H1 (cell line): ENCODE measurements around the gene ZAP70. TPM values are rescaled to one million over a fixed set of nuclear protein-coding genes. Genes with fewer than 3 reads are reported as not detected.

Experiments used
- CTCF ChIA-PET: fragments of 300-600 bp; sonication (Branson Sonifier 250); formaldehyde crosslinking; loops from one replicate; lab custom pipeline; 2021; ENCODE audit not compliant: partially characterized antibody; lab: Charles Lee
- POLR2A ChIA-PET: fragments of 300-600 bp; sonication (Branson Sonifier 250); formaldehyde crosslinking; loops from one replicate; lab custom pipeline; 2021; ENCODE audit warnings: inconsistent platforms; ENCODE audit not compliant: partially characterized antibody; lab: Charles Lee
- DNase-seq, 2 experiments: peaks; one replicate each; pipeline versions ENCODE4 v3.0.0 to v3.0.0-alpha.2; 2010 to 2022; ENCODE audit warnings: low spot score in 2 of 2, low read depth in 1 of 2, mixed read lengths in 1 of 2
- FAIRE-seq: peaks from 2 replicates; lab custom pipeline; 2011; peaks lifted over from hg19 to GRCh38; lab: Jason Lieb, UNC
- H2AFZ ChIP-seq: 2 replicates; pipeline ENCODE4 v1.8.1; 2012; ENCODE audit warnings: low read length, inconsistent platforms
- H2AK5ac ChIP-seq: 2 replicates; pipeline ENCODE4 v1.6.1; 2013; ENCODE audit warnings: low read depth, low read length
- H2BK120ac ChIP-seq: replicated peaks from 2 replicates; pipeline ENCODE3; 2013; ENCODE audit warnings: low read depth, low read length, inconsistent platforms
- H2BK12ac ChIP-seq: 2 replicates; pipeline ENCODE4 v1.6.1; 2013; ENCODE audit warnings: low read depth, low read length
- H2BK15ac ChIP-seq: 2 replicates; pipeline ENCODE4 v1.6.1; 2013; ENCODE audit warnings: low read length
- H2BK20ac ChIP-seq: 2 replicates; pipeline ENCODE4 v1.6.1; 2013; ENCODE audit warnings: low read length
- H2BK5ac ChIP-seq: 2 replicates; pipeline ENCODE4 v1.6.1; 2013; ENCODE audit warnings: low read depth, low read length
- H3K14ac ChIP-seq: 2 replicates; pipeline ENCODE4 v1.6.1; 2013; ENCODE audit warnings: inconsistent platforms; ENCODE audit not compliant: insufficient read length
- H3K18ac ChIP-seq: 2 replicates; pipeline ENCODE4 v1.6.1; 2013; ENCODE audit warnings: low read length; ENCODE audit errors: extremely low read depth
- H3K23ac ChIP-seq: 2 replicates; pipeline ENCODE4 v1.6.1; 2013; ENCODE audit warnings: inconsistent platforms; ENCODE audit not compliant: insufficient read length
- H3K23me2 ChIP-seq: 2 replicates; pipeline ENCODE4 v1.6.1; 2013; ENCODE audit warnings: low read depth, low read length
- H3K27ac ChIP-seq: 2 replicates; pipeline ENCODE4 v1.6.1; 2011; ENCODE audit warnings: low read depth, low read length, inconsistent platforms
- H3K27me3 ChIP-seq, 4 experiments: replicated peaks in 1 of 4; 1 replicate in 1 of 4; 2 replicates in 3 of 4; pipeline versions ENCODE4 v1.6.1 to v1.8.1; 2011 to 2013; ENCODE audit warnings: low read length in 3 of 4, mild to moderate bottlenecking in 3 of 4, inconsistent platforms in 2 of 4, mixed read lengths in 2 of 4, moderate library complexity in 1 of 4; ENCODE audit not compliant: control insufficient read depth in 3 of 4, insufficient read depth in 3 of 4; ENCODE audit errors: extremely low read depth in 1 of 4
- H3K36me3 ChIP-seq, 4 experiments: 2 replicates each; pipeline versions ENCODE4 v1.6.1 to v1.8.1; 2011 to 2013; ENCODE audit warnings: mild to moderate bottlenecking in 4 of 4, low read length in 3 of 4, moderate library complexity in 2 of 4, control low read depth in 1 of 4, inconsistent platforms in 1 of 4; ENCODE audit not compliant: insufficient read depth in 4 of 4, control insufficient read depth in 2 of 4
- H3K4ac ChIP-seq: replicated peaks from 2 replicates; pipeline ENCODE3; 2013; ENCODE audit warnings: low read length, low read depth, mixed read lengths, inconsistent platforms; ENCODE audit not compliant: insufficient read length
- H3K4me1 ChIP-seq, 4 experiments: replicated peaks in 1 of 4; 1 replicate in 1 of 4; 2 replicates in 3 of 4; pipeline versions ENCODE4 v1.6.1 to v1.8.1; 2011 to 2013; ENCODE audit warnings: low read length in 3 of 4, inconsistent platforms in 2 of 4, mixed read lengths in 1 of 4; ENCODE audit not compliant: insufficient read depth in 4 of 4, control insufficient read depth in 3 of 4
- H3K4me2 ChIP-seq, 2 experiments: 2 replicates each; pipeline versions ENCODE4 v1.6.1 to v1.8.1; 2011 to 2013; ENCODE audit warnings: low read depth in 2 of 2, low read length in 2 of 2, control low read depth in 1 of 2, inconsistent platforms in 1 of 2, mild to moderate bottlenecking in 1 of 2; ENCODE audit not compliant: insufficient read depth in 1 of 2
- H3K4me3 ChIP-seq, 4 experiments: fragments of 200-600, 300-600 bp in 1 of 4; sonication (generic), shearing (Covaris generic), sonication (Bioruptor Twin) in 1 of 4; 2 replicates each; pipeline versions ENCODE4 v1.5.1 to v1.8.1; 2011 to 2016; ENCODE audit warnings: low read length in 4 of 4, low read depth in 3 of 4, control low read depth in 2 of 4, inconsistent platforms in 2 of 4, mild to moderate bottlenecking in 2 of 4, mixed read lengths in 1 of 4, moderate library complexity in 1 of 4; ENCODE audit not compliant: insufficient read depth in 2 of 4; ENCODE audit errors: extremely low read depth in 1 of 4
- H3K56ac ChIP-seq: replicated peaks from 2 replicates; pipeline ENCODE3; 2013; ENCODE audit warnings: low read depth, mild to moderate bottlenecking, mixed read lengths, low read length, inconsistent platforms; ENCODE audit not compliant: insufficient read length
- H3K79me1 ChIP-seq: 2 replicates; pipeline ENCODE4 v1.6.1; 2013; ENCODE audit warnings: low read depth, low read length, control low read depth
- H3K79me2 ChIP-seq, 2 experiments: 2 replicates each; pipeline versions ENCODE4 v1.6.1 to v1.8.1; 2012 to 2013; ENCODE audit warnings: low read length in 2 of 2, mild to moderate bottlenecking in 2 of 2, inconsistent platforms in 1 of 2; ENCODE audit not compliant: insufficient read depth in 2 of 2, control insufficient read depth in 1 of 2
- H3K9ac ChIP-seq, 4 experiments: replicated peaks in 1 of 4; 1 replicate in 1 of 4; 2 replicates in 3 of 4; pipeline versions ENCODE4 v1.6.1 to v1.8.1; 2011 to 2013; ENCODE audit warnings: low read depth in 3 of 4, low read length in 3 of 4, control low read depth in 2 of 4, mild to moderate bottlenecking in 2 of 4, moderate library complexity in 2 of 4, inconsistent platforms in 1 of 4; ENCODE audit errors: extremely low read depth in 1 of 4
- H3K9me3 ChIP-seq, 2 experiments: 2 replicates each; pipeline versions ENCODE4 v1.6.1 to v1.8.1; 2012 to 2013; ENCODE audit warnings: mild to moderate bottlenecking in 2 of 2, moderate library complexity in 2 of 2, control low read depth in 1 of 2, inconsistent platforms in 1 of 2, low read depth in 1 of 2, low read length in 1 of 2, mixed read lengths in 1 of 2; ENCODE audit not compliant: insufficient read depth in 2 of 2
- H4K20me1 ChIP-seq, 2 experiments: replicated peaks in 1 of 2; 2 replicates each; pipeline versions ENCODE3 to v1.8.1; 2011 to 2013; ENCODE audit warnings: inconsistent platforms in 2 of 2, low read length in 2 of 2, mild to moderate bottlenecking in 1 of 2; ENCODE audit not compliant: insufficient read depth in 2 of 2, control insufficient read depth in 1 of 2
- H4K5ac ChIP-seq: 2 replicates; pipeline ENCODE4 v1.6.1; 2013; ENCODE audit warnings: low read length, low read depth, mixed read lengths, inconsistent platforms; ENCODE audit not compliant: insufficient read length
- H4K8ac ChIP-seq: 2 replicates; pipeline ENCODE4 v1.8.0; 2013; ENCODE audit warnings: mild to moderate bottlenecking, moderate library complexity, low read length, inconsistent platforms; ENCODE audit not compliant: insufficient read depth; ENCODE audit errors: extremely low read depth
- H4K91ac ChIP-seq: replicated peaks from 2 replicates; pipeline ENCODE3; 2013; ENCODE audit warnings: low read length, mixed read lengths, inconsistent platforms; ENCODE audit not compliant: insufficient read length
- CHD1 ChIP-seq: IDR thresholded peaks from 2 replicates; pipeline ENCODE4 v1.6.1; 2012; ENCODE audit warnings: low read depth, low read length, improper control_type of control experiment
- EZH2 ChIP-seq: fragments of 200-600 bp; sonication (generic); IDR thresholded peaks from 2 replicates; pipeline ENCODE4 v1.7.1; 2012; ENCODE audit warnings: low read depth, mild to moderate bottlenecking, moderate library complexity, low read length, inconsistent platforms; ENCODE audit not compliant: severe bottlenecking
- KDM1A ChIP-seq: fragments of 200-600, 300-600 bp; sonication (generic); IDR thresholded peaks from 2 replicates; pipeline ENCODE4 v1.7.1; 2016; ENCODE audit warnings: mild to moderate bottlenecking, low read length, borderline replicate concordance
- POLR2A ChIP-seq, 2 experiments: IDR thresholded peaks; 1 replicate in 1 of 2; 2 replicates in 1 of 2; pipeline ENCODE4 v1.6.1; 2011; ENCODE audit warnings: low read depth in 2 of 2, low read length in 2 of 2, mild to moderate bottlenecking in 2 of 2; ENCODE audit errors: control extremely low read depth in 1 of 2
- POU5F1 ChIP-seq: IDR thresholded peaks from 2 replicates; pipeline ENCODE4 v1.6.1; 2011; ENCODE audit warnings: low read depth, mild to moderate bottlenecking, low read length, moderate library complexity
- RBBP5 ChIP-seq: IDR thresholded peaks from 2 replicates; pipeline ENCODE4 v1.7.1; 2012; ENCODE audit warnings: low read depth, mild to moderate bottlenecking, inconsistent platforms, low read length, moderate library complexity, borderline replicate concordance
- RXRA ChIP-seq: IDR thresholded peaks from 2 replicates; pipeline ENCODE4 v1.6.1; 2011; ENCODE audit warnings: low read depth, mild to moderate bottlenecking, low read length, moderate library complexity; ENCODE audit not compliant: insufficient read depth
- SIX5 ChIP-seq: IDR thresholded peaks from 2 replicates; pipeline ENCODE4 v1.6.1; 2011; ENCODE audit warnings: mild to moderate bottlenecking, low read depth, low read length
- SP1 ChIP-seq: IDR thresholded peaks from 2 replicates; pipeline ENCODE4 v1.6.1; 2011; ENCODE audit warnings: low read depth, low read length
- SP4 ChIP-seq: IDR thresholded peaks from 2 replicates; pipeline ENCODE4 v1.6.1; 2012; ENCODE audit warnings: low read length, inconsistent platforms
- TAF7 ChIP-seq: optimal IDR thresholded peaks from 2 replicates; pipeline ENCODE3; 2011; ENCODE audit warnings: low read depth, mild to moderate bottlenecking, inconsistent platforms, low read length, moderate library complexity, borderline replicate concordance
- WGBS, 2 experiments: shearing (Covaris generic) in 1 of 2; methylation state at CpG; one replicate each; pipeline versions ENCODE4 v1.1.6 to v1.1.7; 2013 to 2015; ENCODE audit warnings: low lambda C conversion rate in 2 of 2, mixed read lengths in 2 of 2, inconsistent platforms in 1 of 2, low coverage in 1 of 2, missing lambda C conversion rate in 1 of 2; ENCODE audit not compliant: insufficient replicate concordance in 2 of 2, insufficient coverage in 1 of 2, insufficient read length in 1 of 2; ENCODE audit errors: extremely low coverage in 1 of 2, missing lambda C conversion rate in 1 of 2; 5-methylcytosine and 5-hydroxymethylcytosine counted together
- polyA plus RNA-seq, 7 experiments: library from polyadenylated mRNA; depleted of rRNA in 3 of 7; stranded (reverse) in 5 of 7; unstranded in 2 of 7; fragments of >200 nt in 5 of 7; fragments of 200-250 nt in 2 of 7; gene quantifications; 1 replicate in 5 of 7; 2 replicates in 1 of 7; 4 replicates in 1 of 7; pipeline versions ENCODE4 v1.2.1 to v1.2.3, GENCODE V29; 2011 to 2013; ENCODE audit warnings: missing spikeins in 2 of 7, mixed read lengths in 2 of 7
- total RNA-seq: library from RNA; stranded (reverse); fragmentation: NEBNext Ultra II Directional; extraction: Animal tissue kit (Norgen Biotek cat#: 25700); gene quantifications from 2 replicates; pipeline ENCODE4 v1.2.1, GENCODE V29; 2021

Gene ZAP70
- total and polyA plus RNA-seq, 2 of the 8 experiments (the other 6 are each of a cell fraction or from before 2014, with no cell fraction given): 0.15 TPM; not detected in 1

DNA sequence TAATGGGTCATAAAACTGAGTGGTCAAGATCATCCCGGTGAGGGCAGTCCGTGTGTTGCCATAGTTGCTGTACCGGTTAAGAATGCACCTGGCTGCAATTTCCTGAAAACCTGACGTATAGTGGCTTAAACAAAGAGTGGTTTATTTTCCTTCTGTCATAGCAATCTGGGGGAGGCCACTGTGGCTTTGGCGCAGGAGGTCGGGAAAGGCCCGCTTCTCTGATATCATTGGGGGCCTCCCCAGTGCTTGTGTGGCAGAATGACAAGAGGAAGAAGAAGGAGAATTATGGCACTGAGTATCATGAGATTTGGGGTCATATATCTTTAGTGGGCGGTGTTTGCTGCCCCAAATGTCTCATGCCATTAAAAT is 39.5 kb upstream of the ZAP70 start:
- no peak overlapping the region for H2BK20ac ChIP-seq
- H4K8ac ChIP-seq: no peak overlapping the region
- no peak overlapping the region for H2BK120ac ChIP-seq
- no peak overlapping the region for H4K91ac ChIP-seq
- H3K4me1 ChIP-seq: 0 out of 7 replicates have a peak, but pooled peaks cover 0 to 3% (median under 1%) of the 10 kb centered on the region in 4 experiments
- H4K5ac ChIP-seq: no peak overlapping the region
- H3K9ac ChIP-seq: no peak overlapping the region
- no peak overlapping the region for H2BK5ac ChIP-seq
- H3K79me1 ChIP-seq: no peaks in the 10 kb centered on the region
- H3K4me2 ChIP-seq: no peak overlapping the region
- 91% methylated on average over 8 of the region's 8 CpGs; no CpG with 5 or more reads in 1 of the 2 experiments for WGBS, 2 experiments
- H2AK5ac ChIP-seq: no peak overlapping the region
- H3K27ac ChIP-seq: no peak overlapping the region
- H3K4ac ChIP-seq: no peak overlapping the region
- no peak overlapping the region for H2BK15ac ChIP-seq
- no peak for TF ChIP-seq EZH2
- no peak for TF ChIP-seq KDM1A
- no peak for TF ChIP-seq TAF7
- no peak for TF ChIP-seq POU5F1
- no peak for TF ChIP-seq SIX5
- no peak for TF ChIP-seq POLR2A (IDR thresholded peaks at IDR 0.05; ENCODE audit: control extremely low read depth in 1 of 2, low read depth in 2 of 2, low read length in 2 of 2)
- TF ChIP-seq SP4: no peak
- no peak for TF ChIP-seq RXRA
- no peak for TF ChIP-seq SP1
- no peak for TF ChIP-seq CHD1
- TF ChIP-seq RBBP5: no peak
- H3K9me3 ChIP-seq: no peaks in the 10 kb centered on the region
- no peak overlapping the region for H3K23ac ChIP-seq
- H3K56ac ChIP-seq: no peak overlapping the region
- DNase-seq (no peak), FAIRE-seq (no peak)
- H4K20me1 ChIP-seq: no peaks in the 10 kb centered on the region
- no peaks in the 10 kb centered on the region for H3K23me2 ChIP-seq
- H3K14ac ChIP-seq: no peak overlapping the region
- H3K27me3 ChIP-seq: no peaks in the 10 kb centered on the region
- H3K4me3 ChIP-seq: no peak overlapping the region
- H2BK12ac ChIP-seq: no peak overlapping the region
- no peak overlapping the region for H3K18ac ChIP-seq
- ChIA-PET POLR2A (no interaction called here), CTCF (interaction anchor here (1.0 to 2.3 kb wide), 6 partner anchors 10 to 668 kb away, joined by 3 to 16 read pairs (median 7); partner anchors contain the start of gene ACTR1B)
- H2AFZ ChIP-seq: no peak overlapping the region
- H3K36me3 ChIP-seq: no peaks in the 10 kb centered on the region
- no peaks in the 10 kb centered on the region for H3K79me2 ChIP-seq
